GM12878 (cell line): ENCODE data around the gene RASA1. TPM values are rescaled to one million over a fixed set of nuclear protein-coding genes. Genes with fewer than 3 reads are reported as not detected.

Source experiments
- ATAC-seq: fragments of 200-7000 bp; cut with Tn5 transposase; 3 replicates; pipeline ENCODE4 v1.9.1; 2020; ENCODE audit warnings: mild to moderate bottlenecking, moderate library complexity
- BruUV-seq: library from RNA; stranded (reverse); fragments of 400-500 nt; replicated peaks from 2 replicates; lab custom pipeline; 2021; lab: Mats Ljungman, UMichigan
- CTCF ChIA-PET: fragments of 300-600 bp; sonication (Branson Sonifier 250); formaldehyde crosslinking; extraction: SDS; loops from one replicate; lab custom pipeline; 2021; ENCODE audit warnings: inconsistent platforms; lab: Yijun Ruan, JAX
- POLR2A ChIA-PET: fragments of 350-600 bp; formaldehyde crosslinking; extraction: SDS; loops from one replicate; lab custom pipeline; 2021; ENCODE audit warnings: inconsistent platforms; lab: Charles Lee
- RAD21 ChIA-PET: fragments of 300-600 bp; sonication (Branson Sonifier 250); formaldehyde crosslinking; loops from one replicate; lab custom pipeline; 2023; ENCODE audit warnings: antibody characterized with exemption; ENCODE audit not compliant: unreplicated experiment; lab: Charles Lee
- SMC1A ChIA-PET: fragments of 300-600 bp; sonication (Branson Sonifier 250); formaldehyde crosslinking; loops from one replicate; lab custom pipeline; 2023; ENCODE audit not compliant: unreplicated experiment, uncharacterized antibody; lab: Charles Lee
- DNase-seq: peaks from one replicate; pipeline ENCODE4 v3.0.0-alpha.2; 2011; ENCODE audit warnings: low read depth, low spot score
- FAIRE-seq: peaks from 3 replicates; lab custom pipeline; 2011; peaks lifted over from hg19 to GRCh38; lab: Jason Lieb, UNC
- H2AFZ ChIP-seq: 2 replicates; pipeline ENCODE4 v1.6.0; 2011; ENCODE audit warnings: low read depth, low read length, control low read depth; ENCODE audit not compliant: control insufficient read depth
- H3K27ac ChIP-seq: 2 replicates; pipeline ENCODE4 v1.5.1; 2011; ENCODE audit warnings: control low read depth; ENCODE audit not compliant: control insufficient read depth, insufficient read depth
- H3K27me3 ChIP-seq, 2 experiments: replicated peaks in 1 of 2; 2 replicates each; pipeline versions ENCODE4 v1.6.0 to v1.6.1; 2011; ENCODE audit warnings: low read length in 1 of 2; ENCODE audit not compliant: control insufficient read depth in 2 of 2, insufficient read depth in 2 of 2
- H3K36me3 ChIP-seq, 2 experiments: 2 replicates each; pipeline ENCODE4 v1.5.1; 2011; ENCODE audit warnings: low read length in 1 of 2; ENCODE audit not compliant: control insufficient read depth in 2 of 2, insufficient read depth in 2 of 2
- H3K4me1 ChIP-seq: 2 replicates; pipeline ENCODE4 v1.6.1; 2011; ENCODE audit warnings: mild to moderate bottlenecking, low read length, moderate library complexity, mixed read lengths; ENCODE audit not compliant: control insufficient read depth, insufficient read depth
- H3K4me2 ChIP-seq: 2 replicates; pipeline ENCODE4 v1.6.0; 2011; ENCODE audit warnings: control low read depth; ENCODE audit not compliant: control insufficient read depth, insufficient read depth
- H3K4me3 ChIP-seq: fragments of 200-600 bp; sonication (generic); 2 replicates; pipeline ENCODE4 v1.5.1; 2016
- H3K79me2 ChIP-seq: 2 replicates; pipeline ENCODE4 v1.6.0; 2011; ENCODE audit warnings: low read length; ENCODE audit not compliant: control insufficient read depth, insufficient read depth
- H3K9ac ChIP-seq: 2 replicates; pipeline ENCODE4 v1.8.0; 2011; ENCODE audit warnings: low read length, control low read depth, mixed read lengths; ENCODE audit not compliant: control insufficient read depth, insufficient read depth
- H3K9me3 ChIP-seq: replicated peaks from 3 replicates; pipeline ENCODE4 v1.5.1; 2011; ENCODE audit warnings: mild to moderate bottlenecking, low read length; ENCODE audit not compliant: control insufficient read depth, insufficient read depth
- H4K20me1 ChIP-seq: 2 replicates; pipeline ENCODE4 v1.6.0; 2011; ENCODE audit not compliant: control insufficient read depth, insufficient read depth
- BCL3 ChIP-seq: IDR thresholded peaks from 2 replicates; pipeline ENCODE4 v1.6.1; 2011; ENCODE audit warnings: borderline replicate concordance, low read depth, mild to moderate bottlenecking, moderate library complexity, low read length; ENCODE audit not compliant: insufficient read depth, poor library complexity, severe bottlenecking
- BHLHE40 ChIP-seq, 2 experiments: fragments of 450-650 bp in 1 of 2; IDR thresholded peaks; 2 replicates each; pipeline ENCODE4 v1.6.1; 2011 to 2017; ENCODE audit warnings: low read depth in 2 of 2, borderline replicate concordance in 1 of 2, improper control_type of control experiment in 1 of 2, low read length in 1 of 2, mild to moderate bottlenecking in 1 of 2
- E4F1 ChIP-seq: fragments of 450-650 bp; IDR thresholded peaks from 2 replicates; pipeline ENCODE4 v1.6.1; 2018; ENCODE audit warnings: borderline replicate concordance, mild to moderate bottlenecking; ENCODE audit not compliant: partially characterized antibody
- HCFC1 ChIP-seq: fragments of 150-350 bp; IDR thresholded peaks from 2 replicates; pipeline ENCODE4 v1.6.1; 2014; ENCODE audit warnings: low read length
- JUND ChIP-seq: IDR thresholded peaks from 2 replicates; pipeline ENCODE4 v1.6.1; 2012; ENCODE audit warnings: low read depth, mild to moderate bottlenecking, low read length, improper control_type of control experiment, moderate library complexity
- MYC ChIP-seq: IDR thresholded peaks from 2 replicates; pipeline ENCODE4 v1.6.1; 2011; ENCODE audit warnings: mild to moderate bottlenecking, low read length, moderate library complexity, inconsistent platforms; ENCODE audit not compliant: insufficient read depth, insufficient replicate concordance, insufficient read length, severe bottlenecking
- POLR2AphosphoS5 ChIP-seq: IDR thresholded peaks from 2 replicates; pipeline ENCODE4 v1.6.1; 2011; ENCODE audit warnings: mild to moderate bottlenecking, low read length, inconsistent platforms
- SP1 ChIP-seq: IDR thresholded peaks from one replicate; pipeline ENCODE4 v1.6.1; 2011; ENCODE audit warnings: low read depth, low read length
- STAT1 ChIP-seq: fragments of 450-650 bp; conservative IDR thresholded peaks from 2 replicates; pipeline ENCODE4 v1.6.1; 2014; ENCODE audit warnings: antibody characterized with exemption, mild to moderate bottlenecking
- TBL1XR1 ChIP-seq: IDR thresholded peaks from 2 replicates; pipeline ENCODE4 v1.6.1; 2012; ENCODE audit warnings: low read depth, low read length, improper control_type of control experiment
- YBX1 ChIP-seq: fragments of 450-650 bp; IDR thresholded peaks from 2 replicates; pipeline ENCODE4 v1.6.1; 2016; ENCODE audit warnings: antibody characterized with exemption
- in situ Hi-C: fragments of 300-500 bp; cut with MboI; formaldehyde crosslinking; loops from 9 replicates; pipeline ENCODE4 v1.14.3; 2018; ENCODE audit warnings: mixed read lengths
- intact Hi-C: fragments of 100-400 bp; cut with micrococcal nuclease; formaldehyde crosslinking; loops from one replicate; pipeline ENCODE4 v1.14.2; 2022; ENCODE audit not compliant: unreplicated experiment
- polyA plus RNA-seq, 11 experiments: library from polyadenylated mRNA; depleted of rRNA in 4 of 11; unstranded in 6 of 11; stranded (reverse) in 5 of 11; fragments of >200 nt; fragmentation: Nextera tagmentation in 4 of 11; fragmentation: Illumina TruSeq in 1 of 11; extraction: Ambion mirVana in 4 of 11; extraction: Trizol in 1 of 11; gene quantifications; 1 replicate in 1 of 11; 2 replicates in 10 of 11; pipeline versions ENCODE4 v1.2.1 to v1.2.3, GENCODE V29; 2011 to 2016; ENCODE audit warnings: inconsistent platforms in 2 of 11, missing spikeins in 2 of 11, low read depth in 1 of 11
- total RNA-seq, 4 experiments: library from RNA; depleted of rRNA in 3 of 4; stranded (reverse); fragments of >200 nt in 3 of 4; fragmentation: Illumina TruSeq in 1 of 4; extraction: Trizol in 1 of 4; gene quantifications; 2 replicates each; pipeline versions ENCODE4 v1.2.1 to v1.2.3, GENCODE V29; 2013 to 2021

RASA1 gene
- total and polyA plus RNA-seq, 10 of the 15 experiments (the other 5 are each of a cell fraction or from before 2014, with no cell fraction given), result 7.8 to 72.3 (median 21.8) TPM

- TF ChIP-seq YBX1, result no peak
- no peak for TF ChIP-seq STAT1
- TF ChIP-seq TBL1XR1, result no peak
- TF ChIP-seq E4F1, result no peak
- no peak for TF ChIP-seq JUND
- TF ChIP-seq, all 136 proteins: peak for 11
Observed at GRCh38 chr5:87347272-87347671, 79.6 kb downstream of the RASA1 start (continued).

- peaks cover 0 to 19% of the 10 kb centered on the region in 2 experiments; a peak in 2 of 4 replicates for H3K36me3 ChIP-seq
- no peak for FAIRE-seq
Observed at GRCh38 chr5:87347841-87348240, 80.2 kb downstream of the RASA1 start.

More at GRCh38 chr5:87347841-87348240, 80.2 kb downstream of the RASA1 start:
- no peak for DNase-seq
- Histone ChIP-seq H3K9ac (no peak overlapping the region), H3K27ac (no peak overlapping the region; the same call in 1 of the 2 replicates), H4K20me1 (no peaks in the 10 kb centered on the region), H3K4me3 (no peak overlapping the region), H3K79me2 (no peaks in the 10 kb centered on the region), H3K4me1 (peaks cover 7% of the 10 kb centered on the region; the same call in 1 of the 2 replicates), H2AFZ (no peak overlapping the region), H3K27me3 (no peaks in the 10 kb centered on the region), H3K4me2 (no peak overlapping the region), H3K9me3 (peaks cover 2% of the 10 kb centered on the region; the same call in 1 of the 3 replicates)
- ChIA-PET POLR2A (interaction anchor here (0.8 to 0.9 kb wide), 2 partner anchors 153 to 273 kb away, joined by 3 to 5 read pairs; no protein-coding TSS in a partner anchor), CTCF (interaction anchor here (1.0 to 2.5 kb wide), 4 partner anchors 26 to 467 kb away, joined by 3 to 13 read pairs (median 4); no protein-coding TSS in a partner anchor), SMC1A (interaction anchor here (0.7 to 2.4 kb wide), 19 partner anchors 11 to 280 kb away, joined by 3 to 11 read pairs (median 4); no protein-coding TSS in a partner anchor), RAD21 (interaction anchor here (1.0 to 3.9 kb wide), 15 partner anchors 11 to 278 kb away, joined by 3 to 19 read pairs (median 5); partner anchors contain the start of genes CCNH and RASA1)
- intact Hi-C loops (loop anchor here (2.0 to 5.0 kb wide), 3 partner anchors 79 to 276 kb away; no protein-coding TSS in a partner anchor), in situ Hi-C loops (no loop called here)
- no TSS peak for BruUV-seq
- ATAC-seq, result peak; percentile 13; the same call in 1 of the 3 replicates
- TF ChIP-seq SP1, result no peak
- TF ChIP-seq MYC, result no peak
- no peak for TF ChIP-seq BHLHE40 (IDR thresholded peaks at IDR 0.05; ENCODE audit: borderline replicate concordance in 1 of 2, low read depth in 2 of 2, low read length in 1 of 2)
- no peak for TF ChIP-seq POLR2AphosphoS5
- TF ChIP-seq HCFC1, result no peak
- TF ChIP-seq BCL3, result no peak
